Mesenteric fat pad (tissue), 1 donor: Measurements from ENCODE around the gene FAM149A. TPM values are rescaled to one million over a fixed set of nuclear protein-coding genes. Genes with fewer than 3 reads are reported as not detected.

ENCODE experiments used
- DNase-seq: peaks from one replicate; pipeline ENCODE4 v3.0.0-alpha.2; 2020; ENCODE audit warnings: low spot score
- long read RNA-seq: library from polyadenylated mRNA; unstranded; transcript quantifications from one replicate; pipeline ENCODE4 v2.0.0, GENCODE V29; 2020
- total RNA-seq: library from RNA; stranded (reverse); fragmentation: NEBNext Ultra II Directional; extraction: Animal tissue kit (Norgen Biotek cat#: 25700); gene quantifications from one replicate; pipeline ENCODE4 v1.2.1, GENCODE V29; 2021
- donor health status: DM: yes; HTN: yes; CAD: no.

The FAM149A gene
- total RNA-seq: 10.1 TPM
- long read RNA-seq, partial matches to known transcripts: 2 of 5 reads
- long read RNA-seq, other reads (novel, unspliced or antisense): 3 of 5 reads

GRCh38 chr4:186104114-186104889 is at the start of gene FAM149A:
FAM149A (plus strand) TSS chr4:186104704.
- DNase-seq: no peak

- no peak for DNase-seq
Observed at GRCh38 chr4:186058253-186058979, 46.1 kb upstream of the FAM149A start.

DNA sequence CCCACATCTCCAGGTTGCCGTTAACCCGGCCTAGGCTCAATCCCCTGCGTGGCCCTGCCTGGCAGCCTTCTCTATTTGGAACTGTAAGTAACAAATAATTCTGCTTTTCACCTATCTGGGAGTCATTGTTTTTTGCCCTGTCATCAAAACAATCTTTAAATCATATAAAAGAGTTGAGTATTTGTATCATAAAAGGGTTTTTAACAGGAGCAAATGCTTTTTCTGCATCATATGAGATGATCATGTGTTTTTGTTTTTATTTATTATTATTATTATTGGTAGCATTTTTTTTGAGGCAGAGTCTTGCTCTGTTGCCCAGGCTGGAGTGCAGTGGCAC is 45.6 kb upstream of the FAM149A start:
- DNase-seq: no peak

- DNase-seq: no peak
Observed at GRCh38 chr4:186061921-186062320, 42.6 kb upstream of the FAM149A start.

GRCh38 chr4:186067757-186068385 is 36.6 kb upstream of the FAM149A start:
- DNase-seq: no peak

DNA sequence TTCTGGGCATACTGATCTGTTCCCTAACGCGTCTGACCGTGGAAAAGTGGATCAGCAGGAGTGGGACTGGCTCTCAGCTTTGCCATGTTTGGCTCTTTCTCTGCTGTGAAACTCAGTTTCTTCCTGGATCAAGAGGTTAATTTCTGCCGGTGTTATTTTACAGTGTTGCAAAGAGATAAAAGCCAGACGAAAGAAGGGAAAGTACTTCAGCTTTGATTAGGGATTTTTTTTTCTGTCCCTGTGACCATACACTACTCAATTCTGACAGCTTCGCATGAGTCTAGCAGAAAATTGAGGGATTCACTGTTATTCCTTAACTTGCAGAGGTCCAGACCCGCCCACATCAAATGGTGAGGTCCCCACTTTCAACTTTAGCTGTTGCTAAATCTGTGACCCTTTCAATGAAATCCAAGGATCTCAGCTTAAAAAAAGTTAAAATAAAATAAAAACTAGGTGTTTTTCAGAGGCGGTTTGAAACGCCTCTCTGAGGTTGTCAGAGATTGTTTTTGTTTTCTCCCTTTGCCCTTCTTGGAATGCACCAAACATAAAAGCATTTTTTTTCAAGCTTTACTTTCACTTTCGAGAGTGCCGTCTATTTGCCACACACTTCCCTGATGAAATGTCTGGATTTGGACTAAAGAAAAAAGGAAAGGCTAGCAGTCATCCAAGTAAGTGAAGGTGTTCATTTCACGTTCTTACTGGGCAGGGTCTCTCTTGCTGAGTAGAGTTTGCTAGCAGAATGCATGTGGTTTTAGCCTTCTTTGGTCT is 35.7 kb upstream of the FAM149A start, which contains the start of gene TLR3:
TSS of gene TLR3 (plus strand) at position 576 of the 768 bp plus-strand sequence. CDS start 7,464 bp downstream, outside the sequence.
- DNase-seq: no peak

- DNase-seq: no peak
Observed at GRCh38 chr4:186069729-186070128, 34.8 kb upstream of the FAM149A start.

GRCh38 chr4:186072516-186072915 is 32.0 kb upstream of the FAM149A start:
- no peak for DNase-seq

DNA sequence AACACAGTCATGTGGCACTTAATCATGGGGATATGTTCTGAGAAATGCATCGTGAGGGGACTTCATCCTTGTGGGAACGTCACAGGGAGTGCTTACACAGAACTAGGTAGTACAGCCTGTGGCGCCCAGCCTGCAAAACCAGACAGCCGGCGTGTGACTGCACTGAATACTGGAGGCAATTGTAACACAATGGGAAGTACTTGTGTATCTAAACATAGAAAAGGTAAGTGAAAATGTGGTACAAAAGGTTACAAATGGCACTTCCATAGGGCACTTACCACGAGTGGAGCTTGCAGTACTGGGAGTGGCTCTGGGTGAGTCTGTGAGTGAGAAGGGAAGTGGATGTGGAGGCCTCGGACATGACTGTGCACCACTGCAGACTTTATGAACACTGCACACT is 30.3 kb upstream of the FAM149A start:
- DNase-seq: no peak

DNA sequence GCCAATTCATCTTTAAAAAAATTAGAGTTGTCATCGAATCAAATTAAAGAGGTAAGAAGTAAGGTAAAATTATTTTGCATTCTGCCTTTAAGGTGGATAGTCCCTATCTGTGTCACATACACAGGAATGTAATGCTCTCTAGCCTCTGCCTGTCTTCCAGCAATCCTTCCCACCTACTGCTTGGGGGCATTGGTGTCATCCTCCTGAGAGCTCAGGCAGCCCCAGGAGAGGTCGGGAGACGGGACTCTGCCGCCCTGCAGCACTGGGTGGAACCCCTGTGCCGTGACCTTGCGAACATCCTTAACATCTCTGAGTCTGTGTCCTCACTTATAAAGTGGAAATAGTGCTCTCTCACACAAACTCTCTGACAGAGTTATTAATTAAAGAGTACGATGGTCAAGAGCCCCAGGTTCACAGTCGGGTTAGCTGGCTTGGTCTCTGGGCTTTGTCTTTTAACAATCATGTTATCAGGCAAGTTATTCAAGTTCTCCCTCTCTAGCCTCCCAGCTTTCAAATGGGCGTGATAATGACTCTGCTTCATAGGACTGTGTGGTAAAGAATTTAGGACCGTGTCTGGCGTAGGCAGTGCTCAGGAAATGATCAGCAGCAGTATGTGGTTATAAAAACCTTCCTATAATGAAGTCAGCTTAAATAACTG is 25.4 kb upstream of the FAM149A start:
- no peak for DNase-seq

GRCh38 chr4:186079694-186080093 is 24.8 kb upstream of the FAM149A start:
- DNase-seq: no peak

- DNase-seq: no peak
Observed at GRCh38 chr4:186081202-186081807, 23.2 kb upstream of the FAM149A start.

DNA sequence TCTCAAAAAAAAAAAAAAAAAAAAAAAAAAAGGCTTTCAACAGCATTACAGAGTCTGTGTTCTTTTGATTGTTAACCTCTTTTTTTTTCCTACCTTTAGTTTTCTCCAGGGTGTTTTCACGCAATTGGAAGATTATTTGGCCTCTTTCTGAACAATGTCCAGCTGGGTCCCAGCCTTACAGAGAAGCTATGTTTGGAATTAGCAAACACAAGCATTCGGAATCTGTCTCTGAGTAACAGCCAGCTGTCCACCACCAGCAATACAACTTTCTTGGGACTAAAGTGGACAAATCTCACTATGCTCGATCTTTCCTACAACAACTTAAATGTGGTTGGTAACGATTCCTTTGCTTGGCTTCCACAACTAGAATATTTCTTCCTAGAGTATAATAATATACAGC is 22.3 kb upstream of the FAM149A start:
- no peak for DNase-seq

DNA sequence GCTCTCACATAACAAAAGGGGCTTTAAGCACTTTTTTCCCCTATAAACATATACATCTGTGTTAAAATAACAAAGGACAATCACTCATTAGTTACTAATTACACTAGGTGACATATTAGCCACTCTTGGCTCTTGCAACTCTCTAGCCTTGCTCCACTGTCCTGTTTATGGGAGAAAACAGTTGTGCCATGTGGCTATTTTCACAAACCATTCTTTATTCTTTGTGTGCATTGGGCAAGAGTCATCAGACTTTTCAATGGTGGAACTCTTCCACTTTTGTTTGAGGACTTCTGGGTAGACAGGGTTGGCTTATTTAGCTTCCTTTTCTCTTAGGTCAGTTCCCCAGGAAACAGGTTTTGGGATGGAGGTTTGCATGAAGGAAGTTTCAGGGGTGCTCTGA is 16.0 kb upstream of the FAM149A start:
- DNase-seq: no peak

- no peak for DNase-seq
Observed at GRCh38 chr4:186092296-186092695, 12.2 kb upstream of the FAM149A start.

DNA sequence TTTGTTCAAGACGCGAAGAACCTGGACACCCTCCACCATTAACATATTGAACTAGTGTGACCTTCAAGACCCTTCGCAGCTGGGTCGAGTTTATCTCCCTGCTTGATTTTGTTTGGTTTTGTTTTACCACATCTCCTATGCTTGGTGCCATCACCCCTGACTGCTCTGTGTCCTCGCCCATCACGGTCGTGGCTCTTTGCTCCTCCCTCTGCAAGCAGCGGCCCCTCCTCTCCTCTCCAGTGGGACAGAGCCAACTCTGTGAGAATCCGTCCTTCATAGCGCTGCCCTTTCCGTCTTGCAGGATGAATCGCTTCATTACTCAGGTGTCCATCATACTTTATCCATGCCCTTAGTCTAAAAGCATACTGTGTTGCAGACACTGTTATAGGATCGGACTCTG is 9.1 kb upstream of the FAM149A start:
- DNase-seq: no peak

DNA sequence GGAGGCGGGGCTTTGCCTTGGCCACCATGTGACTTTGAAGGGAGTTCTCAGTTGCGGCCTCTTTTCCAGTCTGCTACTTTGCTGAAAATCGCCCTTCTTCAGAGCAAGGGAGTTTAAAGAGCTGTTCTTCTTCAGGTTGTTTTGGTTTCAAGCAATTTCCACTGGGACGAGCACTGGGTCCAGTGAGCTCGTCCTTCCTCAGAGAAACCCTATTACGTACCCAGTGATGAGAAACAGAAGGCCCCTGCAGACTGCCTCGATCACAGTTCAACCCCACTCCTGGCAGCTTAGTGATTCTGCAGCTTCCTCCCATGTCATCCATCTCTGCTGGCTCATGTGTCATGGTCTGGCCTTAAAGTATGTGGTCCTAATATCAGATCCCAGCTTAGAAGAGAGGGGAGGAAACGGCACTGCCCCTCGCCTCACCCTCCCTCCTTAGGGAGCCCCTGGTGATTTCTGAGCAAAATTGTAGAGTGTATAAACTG is 7.8 kb upstream of the FAM149A start:
- DNase-seq: no peak

DNA sequence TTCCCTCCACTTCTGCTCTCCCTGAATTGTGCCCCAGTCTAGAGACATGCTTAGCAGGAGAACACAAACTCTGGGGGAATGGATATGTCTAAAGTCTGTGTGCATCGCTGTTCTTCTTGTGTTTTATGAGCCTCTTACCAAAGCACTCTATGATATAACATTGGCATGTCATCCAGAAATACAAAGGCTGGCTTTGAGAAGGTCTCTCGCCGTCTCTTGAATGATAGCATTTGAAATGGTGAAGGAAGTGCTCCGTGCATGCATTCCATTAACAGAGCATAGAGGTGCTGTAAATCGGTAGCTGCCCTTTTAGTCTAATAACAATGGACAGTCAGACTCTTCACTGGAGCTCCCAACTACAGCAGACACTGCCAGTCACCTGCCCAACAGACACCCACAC is 7.1 kb upstream of the FAM149A start:
- no peak for DNase-seq

DNA sequence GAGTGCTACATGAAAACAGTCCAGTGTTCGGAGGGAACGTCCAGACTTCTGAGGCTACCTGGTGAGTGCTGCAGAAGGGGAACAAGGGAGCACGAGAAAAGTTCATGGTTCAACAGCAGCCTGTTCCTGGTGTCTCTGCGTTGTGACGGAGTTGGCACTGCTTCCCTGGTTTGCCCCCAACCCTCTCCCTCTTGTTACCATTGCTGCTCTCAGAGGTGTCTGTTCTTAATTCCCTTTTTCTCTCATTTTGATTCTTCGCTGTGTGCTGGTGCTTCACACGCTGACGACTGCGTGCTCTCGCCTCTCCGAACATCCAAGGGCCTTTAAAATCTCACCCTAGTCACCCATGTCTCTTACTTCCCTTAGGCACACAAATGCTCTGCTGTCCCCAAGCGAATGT is 1.6 kb upstream of the FAM149A start:
- DNase-seq: no peak
